Measurements from ENCODE around the gene ITGA5. TPM values are rescaled to one million over a fixed set of nuclear protein-coding genes. Genes with fewer than 3 reads are reported as not detected.
A peak's percentile ranks its signal among the peaks of the same experiment; 100 is the strongest.

The ITGA5 gene
- total RNA-seq, 1 donor from 2014 or later: 53.5 TPM

DNA sequence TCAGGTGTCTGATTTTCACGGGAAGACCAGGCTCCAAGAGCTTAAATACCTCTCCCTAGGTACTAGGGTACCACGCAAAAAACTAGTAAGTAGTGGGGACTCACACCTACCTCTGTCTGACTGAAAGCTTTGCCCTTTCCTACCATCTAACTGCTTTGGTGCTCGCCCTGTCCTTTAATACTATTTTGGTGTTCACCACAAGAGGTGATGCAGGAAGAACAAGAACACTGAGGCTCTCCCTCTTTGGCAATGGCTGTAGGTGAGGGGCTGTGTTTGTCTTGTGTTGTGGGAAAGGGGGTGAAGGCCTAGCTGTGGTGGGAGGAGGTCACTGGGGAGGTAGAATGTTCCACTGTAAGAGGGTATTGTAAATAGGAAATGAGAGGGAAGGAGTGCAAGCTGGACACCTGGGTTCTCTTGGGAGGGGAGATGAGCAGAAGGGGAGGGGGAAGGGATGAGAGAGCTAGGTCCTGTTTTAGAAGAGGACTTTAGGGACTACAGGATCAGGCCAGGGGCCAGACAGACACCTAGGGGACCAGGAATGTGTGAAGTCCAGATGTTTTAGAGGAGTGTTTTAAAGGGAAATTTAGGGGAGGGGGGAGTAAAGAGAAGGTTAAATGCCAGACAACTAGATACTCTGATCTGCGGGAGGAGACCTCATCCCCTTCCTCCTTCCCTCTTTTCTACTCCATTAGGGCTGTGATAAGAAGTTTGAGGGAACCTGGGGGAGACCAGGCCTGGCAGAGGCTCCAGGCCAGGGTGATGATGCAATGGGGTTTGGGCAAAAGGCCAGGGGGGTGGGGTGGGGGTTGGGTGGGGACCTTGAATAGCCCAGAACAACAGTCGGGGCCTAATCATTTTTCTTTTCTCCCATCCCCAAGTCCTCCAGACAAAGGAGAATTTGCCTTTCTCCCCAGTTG, 2.1 kb downstream of the ITGA5 start:
- ATAC-seq (no peak), DNase-seq (ENCODE audit: missing footprints) (no peak)
- intact Hi-C loops (cut with DNase I): no loop called here

DNA sequence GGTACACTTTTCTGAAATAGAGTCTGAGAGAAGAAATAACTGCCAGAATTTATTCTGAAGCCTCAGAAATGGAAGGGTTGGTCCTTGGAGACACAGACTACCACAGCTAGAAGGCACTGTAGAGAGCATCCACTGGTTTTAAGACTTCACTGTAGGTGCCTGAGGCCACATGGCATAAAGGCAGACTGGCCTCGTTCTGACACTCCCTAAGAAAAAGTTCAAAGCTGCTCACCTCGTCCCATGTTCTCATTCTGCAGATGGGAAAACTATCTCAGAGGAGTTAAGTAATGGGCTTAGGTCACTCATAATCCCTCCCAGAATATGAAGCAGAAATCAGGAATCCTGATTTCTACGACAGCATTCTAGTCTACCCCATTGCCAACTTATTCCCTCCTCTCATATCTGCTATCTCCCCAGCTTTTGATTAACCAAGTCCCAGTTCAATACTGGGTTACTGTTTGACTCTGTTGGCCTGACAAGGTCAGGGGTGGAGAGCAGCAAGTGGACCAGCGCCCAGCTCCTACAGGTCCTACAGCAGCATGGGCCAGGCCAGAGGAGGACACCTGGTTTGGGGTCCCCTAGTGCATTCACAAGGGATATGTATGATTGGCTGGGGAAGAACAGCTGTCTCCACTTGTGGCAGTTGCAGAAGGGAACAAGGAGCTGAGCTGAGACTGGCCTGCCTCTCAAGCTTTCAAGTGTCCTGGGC, 3.7 kb downstream of the ITGA5 start:
- ATAC-seq (no peak), DNase-seq (ENCODE audit: missing footprints) (no peak)
- intact Hi-C loops (cut with DNase I): no loop called here

DNA sequence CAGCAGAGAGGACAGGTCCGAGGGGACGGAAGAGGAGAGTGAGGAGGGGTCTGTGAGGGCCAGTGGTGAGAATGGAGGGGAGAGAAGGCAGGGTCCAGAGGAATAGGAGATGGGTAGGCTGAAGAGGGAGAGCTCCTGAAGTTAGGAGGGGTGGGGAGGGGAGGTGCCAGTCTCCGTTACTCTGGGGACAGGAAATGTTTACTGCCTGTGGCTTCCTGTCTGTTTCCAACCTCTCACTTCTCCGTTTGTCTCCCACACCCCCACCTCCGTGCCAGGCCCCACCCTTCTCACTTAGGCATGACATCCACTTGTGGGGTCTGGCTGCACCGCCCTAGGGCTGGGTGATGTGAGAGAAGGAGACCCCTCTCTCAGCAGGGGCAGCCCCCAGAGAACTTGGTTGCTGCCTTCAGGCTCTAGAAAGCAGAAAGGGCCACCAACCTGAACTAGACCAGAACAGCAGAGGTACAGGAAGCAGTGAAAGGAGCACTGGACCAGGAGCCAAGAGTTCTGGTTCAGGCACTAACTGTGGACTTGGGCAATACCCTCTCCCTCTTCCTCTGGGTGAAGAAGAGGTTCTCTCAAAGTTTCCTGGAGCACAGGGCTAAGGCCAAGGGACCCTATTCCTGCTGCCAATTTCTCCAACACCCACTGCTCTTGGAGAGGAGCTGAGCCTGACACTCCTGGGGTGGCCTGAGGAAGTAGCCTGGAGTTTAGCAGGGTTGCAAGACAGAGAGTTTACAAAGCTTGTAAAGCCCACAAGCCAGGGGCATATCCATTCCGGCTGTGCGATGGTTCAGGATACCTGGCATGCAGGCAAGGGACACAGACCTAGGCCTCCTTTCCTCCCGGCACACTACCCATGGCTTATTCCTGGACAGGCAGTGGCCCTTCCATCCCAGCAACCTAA, 5.5 kb downstream of the ITGA5 start:
- ATAC-seq: peak; percentile 35
- peak; percentile 84 for DNase-seq (ENCODE audit: missing footprints)
- intact Hi-C loops (cut with DNase I): no loop called here

DNA sequence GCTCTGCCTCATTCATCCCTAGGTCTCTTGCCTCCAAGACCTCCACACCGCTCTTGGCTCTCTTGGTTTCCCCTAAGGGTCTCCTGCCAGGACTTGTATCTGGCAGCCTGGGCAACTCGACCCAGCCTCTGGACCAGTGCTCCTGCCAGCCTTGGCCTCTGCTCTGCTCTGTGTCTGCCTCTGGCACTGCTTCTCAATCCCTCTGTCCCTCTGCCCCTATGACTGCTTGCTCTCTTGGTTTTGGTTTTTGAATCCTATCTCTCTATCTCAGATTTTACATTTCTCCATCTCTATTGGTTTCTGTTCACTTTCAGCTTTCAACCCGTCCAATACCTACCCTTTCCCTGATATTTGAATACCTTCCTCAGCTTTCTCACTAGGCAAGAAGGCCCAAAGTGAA, 6.3 kb downstream of the ITGA5 start:
- ATAC-seq (peak; percentile 40), DNase-seq (ENCODE audit: missing footprints) (no peak)
- intact Hi-C loops (cut with DNase I): no loop called here

DNA sequence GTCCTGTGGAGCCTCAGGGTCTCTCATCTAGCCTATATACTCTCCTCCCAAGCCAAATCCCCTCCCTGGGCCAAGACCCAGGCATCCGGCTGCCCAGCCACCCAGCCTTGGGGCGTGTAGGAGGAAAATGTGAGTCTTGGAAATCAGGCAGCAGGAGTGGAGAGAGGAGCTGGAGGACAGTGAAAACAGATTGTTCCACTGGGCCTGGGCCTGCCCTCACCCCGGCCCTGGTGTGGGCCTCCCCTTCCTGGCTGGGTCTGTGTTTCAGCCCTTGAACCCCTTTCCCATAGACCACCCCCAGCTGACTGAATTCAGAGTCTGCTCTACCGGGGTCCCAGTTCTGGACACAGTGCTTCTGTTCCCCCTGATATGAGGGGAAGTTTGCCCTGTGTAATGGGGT, 6.7 kb downstream of the ITGA5 start:
- ATAC-seq: peak; percentile 0
- intact Hi-C loops (cut with DNase I): no loop called here
- no peak for DNase-seq (ENCODE audit: missing footprints)

DNA sequence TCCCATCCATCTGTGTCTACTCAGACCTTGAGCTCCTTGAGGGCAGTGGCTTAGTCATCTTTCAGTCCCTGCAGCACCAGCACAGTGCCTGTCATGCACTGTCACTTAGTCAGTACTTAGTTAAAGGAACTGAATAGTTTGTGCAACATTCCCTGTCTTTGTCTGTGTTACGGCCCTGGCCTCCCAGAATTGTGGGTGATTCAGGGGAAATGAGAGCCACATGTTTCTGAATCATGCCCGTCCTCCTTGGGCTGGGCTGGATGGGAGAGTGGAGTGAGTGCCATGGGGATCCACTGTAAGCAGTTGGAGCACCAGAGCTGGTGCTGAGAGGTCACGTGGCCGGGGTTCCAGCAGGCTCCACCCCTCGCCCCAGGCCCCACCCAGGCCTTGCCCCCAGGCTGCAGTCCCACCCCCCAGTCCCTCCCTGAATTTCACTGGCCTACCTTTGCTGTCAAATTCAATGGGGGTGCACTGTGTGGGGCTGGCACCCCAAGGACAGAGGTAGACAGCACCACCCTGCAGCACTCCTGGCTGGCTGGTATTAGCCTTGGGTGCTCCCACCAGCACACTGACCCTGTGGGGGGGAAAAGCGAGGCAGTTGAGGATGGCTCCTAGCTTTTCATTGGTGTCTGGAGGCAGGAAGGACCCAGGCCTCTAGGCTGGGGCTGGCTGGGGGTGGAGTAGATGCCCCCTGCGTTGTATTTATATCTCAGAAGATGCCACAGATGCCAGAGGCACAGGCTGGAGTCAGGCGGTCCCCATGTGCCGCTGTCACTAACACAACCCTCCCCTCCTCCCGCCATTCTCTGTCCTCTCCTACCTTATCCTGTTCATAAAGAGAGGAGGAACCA, 7.5 kb downstream of the ITGA5 start:
- peak; percentile 86 for DNase-seq (ENCODE audit: missing footprints)
- peak; percentile 51 for ATAC-seq
- intact Hi-C loops (cut with DNase I): no loop called here

DNA sequence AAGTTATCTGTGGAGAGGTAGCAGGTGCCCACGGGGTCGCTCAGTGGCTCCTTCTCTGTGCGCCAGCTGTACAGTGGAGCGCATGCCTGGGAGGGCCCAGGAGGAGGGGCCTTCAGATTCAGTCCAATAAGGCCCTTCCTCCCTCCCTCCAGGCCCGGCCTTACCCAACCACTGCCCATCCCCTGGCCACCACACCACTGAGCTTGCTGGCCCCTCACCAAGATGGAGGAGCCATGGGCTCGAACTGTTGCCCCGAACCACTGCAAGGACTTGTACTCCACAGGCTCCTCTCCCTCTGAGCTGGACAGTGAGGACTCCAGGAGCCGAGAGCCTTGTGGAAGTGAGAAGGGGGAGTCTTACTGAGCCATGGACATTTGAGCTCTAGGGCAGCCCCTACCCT, 9.8 kb downstream of the ITGA5 start:
- ATAC-seq (no peak), DNase-seq (ENCODE audit: missing footprints) (no peak)
- intact Hi-C loops (cut with DNase I): no loop called here

DNA sequence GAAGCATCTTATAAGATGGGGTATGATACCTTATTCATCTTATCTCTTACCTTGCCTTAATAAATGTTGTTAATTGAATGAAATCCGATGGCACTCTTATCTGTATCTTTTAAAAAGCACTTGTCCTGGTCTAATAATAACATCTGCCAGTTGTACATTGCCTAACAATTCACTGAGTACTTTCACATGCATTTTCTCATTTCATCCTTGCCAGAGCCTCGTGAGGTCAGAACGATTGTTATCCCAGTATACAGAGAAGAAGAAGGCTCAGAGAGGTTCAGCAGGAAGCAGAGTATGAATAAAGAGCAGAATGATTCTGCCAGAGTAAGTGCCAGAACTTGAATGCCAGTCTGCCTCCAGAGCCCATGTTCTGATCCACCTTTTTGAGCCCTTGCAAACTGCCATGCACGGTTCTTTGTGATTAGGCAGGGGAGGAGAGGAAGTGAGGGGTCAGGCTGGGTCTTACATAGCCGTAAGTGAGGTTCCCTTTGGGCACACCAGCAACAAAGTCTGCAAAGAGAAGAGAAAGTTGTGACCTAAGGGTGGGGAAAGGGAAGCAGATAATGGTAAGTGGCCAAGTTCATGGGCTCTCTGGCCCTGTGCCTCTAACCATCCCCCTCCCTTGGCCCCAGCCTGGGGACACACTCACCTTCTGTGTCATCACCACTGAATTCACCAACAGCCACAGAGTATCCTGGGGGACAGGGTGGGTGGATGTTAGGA, 11.7 kb downstream of the ITGA5 start:
- DNase-seq (ENCODE audit: missing footprints) (no peak), ATAC-seq (peak; percentile 21)
- intact Hi-C loops (cut with DNase I): no loop called here

DNA sequence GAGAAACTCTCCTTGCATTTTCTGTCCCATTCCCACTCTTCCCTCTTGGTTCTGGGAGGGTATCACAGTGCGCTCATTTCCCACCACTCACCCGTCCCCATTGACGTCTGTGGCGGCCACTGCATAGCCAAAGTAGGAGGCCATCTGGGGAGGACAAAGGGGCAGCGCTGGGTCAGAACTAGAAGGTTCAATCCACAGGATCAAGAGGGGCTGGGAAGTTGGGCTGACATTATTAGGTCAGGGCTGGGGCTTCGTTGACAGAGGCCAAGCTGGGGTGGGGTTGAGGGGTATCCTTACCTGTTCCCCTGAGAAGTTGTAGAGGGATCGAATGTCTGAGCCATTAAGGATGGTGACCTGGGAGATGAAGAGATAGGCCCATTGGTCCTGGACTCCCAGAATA, 13.5 kb downstream of the ITGA5 start:
- intact Hi-C loops (cut with DNase I): no loop called here
- no peak for ATAC-seq
- no peak for DNase-seq (ENCODE audit: missing footprints)

DNA sequence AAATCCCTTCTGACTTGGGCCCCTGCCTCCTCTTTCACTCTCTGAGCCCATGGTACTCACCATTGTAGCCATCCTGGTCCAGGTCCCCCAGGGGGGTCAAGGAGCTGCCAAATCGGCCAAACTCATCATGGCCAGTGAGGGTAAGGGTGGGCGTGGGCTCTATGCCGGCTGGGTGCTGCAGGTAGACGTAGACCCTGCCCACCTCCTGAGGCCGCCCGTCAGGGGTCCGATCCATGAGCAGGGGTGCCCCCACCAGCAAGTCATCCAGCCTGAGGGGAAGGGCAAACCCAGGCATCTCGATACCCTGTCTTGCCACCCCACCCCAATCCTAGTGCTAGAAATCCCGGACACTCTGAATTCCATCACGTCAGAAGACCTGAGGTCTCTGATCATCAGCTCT, 14.0 kb downstream of the ITGA5 start:
- no peak for DNase-seq (ENCODE audit: missing footprints)
- no peak for ATAC-seq
- intact Hi-C loops (cut with DNase I): no loop called here

DNA sequence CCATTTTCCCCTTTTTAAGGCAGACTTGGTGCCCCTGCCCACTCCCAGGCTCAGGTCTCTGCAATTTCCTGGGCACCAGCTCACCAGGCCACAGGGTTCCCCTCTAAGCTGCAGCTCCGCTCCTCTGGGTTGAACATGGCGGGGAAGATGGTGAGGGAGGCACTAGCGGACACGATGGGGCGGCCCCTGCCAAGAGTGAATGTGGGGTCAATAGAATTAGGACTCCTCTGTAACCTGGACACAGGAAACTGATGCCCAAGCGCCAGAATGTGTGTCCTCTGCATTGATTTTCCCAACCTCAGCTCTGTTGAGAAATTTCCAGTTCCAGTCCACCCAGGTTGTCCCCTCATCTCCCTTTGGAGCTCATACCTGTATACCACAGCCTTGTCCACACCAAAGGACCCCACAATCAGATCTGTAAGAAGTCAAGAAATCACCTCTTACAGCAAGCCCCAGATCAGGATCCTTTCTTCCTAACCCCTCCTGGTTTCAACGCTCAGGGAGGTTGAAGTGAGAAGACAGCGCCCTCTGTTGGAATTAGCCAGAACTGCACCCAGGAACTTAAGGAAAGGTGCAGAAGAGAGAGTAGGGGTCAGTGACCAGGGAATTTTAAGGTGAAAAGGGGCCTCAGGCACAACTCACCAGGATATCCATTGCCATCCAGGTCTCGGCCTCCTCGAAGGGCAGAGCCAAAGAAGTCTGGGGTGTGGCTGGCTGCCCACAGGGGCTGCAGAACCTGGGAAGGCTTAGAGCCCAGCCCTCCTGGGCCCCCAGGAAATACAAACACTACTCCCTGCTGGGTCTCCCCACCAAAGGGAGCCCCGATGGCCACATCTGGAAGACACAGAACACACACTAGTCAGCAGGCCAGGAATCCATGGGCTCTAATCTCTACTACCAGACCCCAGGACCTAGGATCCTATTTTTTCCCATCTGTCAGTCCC, 14.7 kb downstream of the ITGA5 start:
- ATAC-seq (no peak), DNase-seq (ENCODE audit: missing footprints) (no peak)
- intact Hi-C loops (cut with DNase I): no loop called here

DNA sequence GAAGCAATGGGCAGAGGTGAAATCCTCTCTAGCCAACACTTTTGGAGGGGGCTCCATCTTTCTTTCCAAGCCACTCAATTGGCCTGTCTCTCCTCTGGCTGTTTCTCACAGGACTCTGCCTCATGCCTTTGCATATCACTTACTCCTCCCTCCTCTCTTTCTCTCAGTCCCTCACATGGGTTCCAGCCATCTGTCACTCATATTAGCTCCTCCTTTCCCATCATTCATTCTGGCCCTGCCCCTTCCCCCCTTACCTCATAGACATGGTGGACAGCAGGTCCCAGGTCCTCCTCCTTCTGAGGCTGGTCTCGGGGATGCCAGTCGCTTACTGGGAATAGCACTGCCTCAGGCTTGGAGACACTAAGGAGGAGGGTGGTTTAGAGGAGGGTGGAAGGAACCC, 17.9 kb downstream of the ITGA5 start:
- DNase-seq (ENCODE audit: missing footprints) (no peak), ATAC-seq (no peak)
- intact Hi-C loops (cut with DNase I): no loop called here

DNA sequence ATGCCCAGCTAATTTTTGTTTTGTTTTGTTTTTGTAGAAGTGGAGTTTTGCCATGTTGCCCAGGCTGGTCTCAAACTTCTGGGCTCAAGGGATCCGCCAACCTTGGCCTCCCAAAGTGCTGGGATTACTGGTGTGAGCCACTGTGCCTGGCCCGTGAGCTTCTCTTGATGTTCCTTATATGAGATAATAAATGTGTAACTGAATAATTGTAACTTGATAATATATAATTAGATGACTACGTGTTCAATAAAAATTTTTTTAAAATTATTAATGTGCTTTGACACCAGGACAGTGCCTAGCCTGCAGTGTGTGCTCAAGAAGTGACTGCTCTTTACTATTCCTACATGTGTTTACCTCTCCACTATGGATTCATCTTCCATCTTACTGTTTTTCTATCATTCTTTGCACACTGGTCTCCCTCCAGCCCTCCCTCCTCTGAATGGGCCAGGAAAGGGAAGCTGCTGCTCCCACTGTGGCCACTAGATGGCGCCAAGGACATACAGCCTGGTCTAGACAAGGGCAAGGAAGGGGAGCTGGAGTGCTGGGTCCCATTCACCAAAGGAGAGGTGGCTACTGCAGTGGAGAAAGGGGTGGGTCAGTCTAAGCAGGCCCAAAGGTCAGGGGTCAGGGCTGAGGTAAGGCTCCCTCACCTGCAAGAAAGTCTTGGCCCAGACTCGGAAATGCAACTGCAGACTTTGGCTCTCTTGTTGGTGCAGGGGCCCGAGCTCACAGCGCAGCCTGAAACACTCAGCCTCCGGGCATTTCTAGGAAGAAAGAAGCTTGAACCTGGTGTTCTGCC, 19.9 kb downstream of the ITGA5 start:
- DNase-seq (ENCODE audit: missing footprints): peak; percentile 90
- peak; percentile 83 for ATAC-seq
- intact Hi-C loops (cut with DNase I): loop anchor here (1.0 kb wide), 1 partner anchor 40 kb away; no protein-coding TSS in a partner anchor

DNA sequence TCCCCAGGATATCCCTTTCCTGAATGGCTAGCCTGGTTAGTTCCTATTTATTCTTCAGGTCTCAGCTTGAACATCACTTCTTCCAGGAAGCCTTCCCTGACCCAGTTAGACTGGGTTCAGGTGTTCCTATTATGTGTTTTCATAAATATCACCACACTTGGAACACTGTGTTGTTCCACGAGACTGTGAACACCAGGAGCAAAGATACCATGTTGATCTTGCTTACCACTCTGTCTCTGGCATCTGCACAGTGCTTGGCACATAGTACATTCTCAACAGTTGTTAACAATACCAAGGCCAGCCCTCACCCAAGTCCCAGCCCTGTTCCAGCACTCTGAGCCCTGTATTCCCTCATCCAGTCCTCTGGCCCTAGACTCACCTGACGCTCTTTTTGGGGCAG, 20.8 kb downstream of the ITGA5 start:
- intact Hi-C loops (cut with DNase I): no loop called here
- DNase-seq (ENCODE audit: missing footprints) (no peak), ATAC-seq (no peak)

DNA sequence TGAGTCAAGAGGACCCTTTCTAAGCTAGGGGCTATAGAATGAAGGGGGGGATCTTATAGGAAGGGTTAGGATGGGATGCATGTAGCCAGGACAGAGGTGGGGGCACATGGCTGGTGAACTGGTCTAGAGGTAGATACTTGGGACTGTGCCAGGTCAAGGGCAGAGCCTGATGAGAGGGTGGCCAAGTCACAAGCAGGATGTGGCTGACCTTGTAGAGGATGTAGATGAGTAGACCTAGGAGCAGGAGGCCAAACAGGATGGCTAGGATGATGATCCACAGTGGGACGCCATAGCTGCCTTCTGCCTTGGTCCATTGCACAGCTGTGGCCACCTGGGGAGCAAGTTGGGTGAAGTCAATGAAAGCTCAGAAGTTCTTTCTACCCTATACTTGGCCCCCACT, 21.9 kb downstream of the ITGA5 start:
- intact Hi-C loops (cut with DNase I): no loop called here
- DNase-seq (ENCODE audit: missing footprints) (no peak), ATAC-seq (no peak)

DNA sequence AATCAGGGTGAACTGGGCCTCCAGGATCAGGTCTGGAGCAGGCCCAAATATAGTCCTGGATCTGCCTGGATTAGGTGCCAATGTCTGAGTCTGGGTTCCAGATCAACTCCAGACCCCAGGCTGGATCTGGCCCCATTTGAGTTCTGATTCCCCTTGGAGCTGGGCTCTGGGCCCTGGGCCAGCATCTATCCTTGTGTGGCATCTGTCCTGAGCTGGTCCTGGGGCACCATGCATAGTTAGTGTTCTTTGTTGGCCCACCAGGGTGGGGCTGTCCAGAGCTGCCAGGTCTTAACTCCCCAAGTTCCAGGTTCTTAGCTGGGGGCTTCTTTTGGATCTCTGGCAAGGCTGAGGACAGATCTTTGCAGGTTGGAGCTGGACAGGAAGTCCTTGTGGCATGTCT, 23.5 kb downstream of the ITGA5 start:
- DNase-seq (ENCODE audit: missing footprints): no peak
- intact Hi-C loops (cut with DNase I): no loop called here
- ATAC-seq: no peak

All from Right ventricle myocardium inferior (tissue), 1 donor.